Hypothalamus (tissue), 51 donors: Measurements from ENCODE around the gene ARG2.
A peak's percentile ranks its signal among the peaks of the same experiment; 100 is the strongest.

Experiments used
- DNase-seq, 51 donors: peaks; one replicate each; lab custom pipeline; 2025; lab: John Stamatoyannopoulos, UW

Gene ARG2

DNA sequence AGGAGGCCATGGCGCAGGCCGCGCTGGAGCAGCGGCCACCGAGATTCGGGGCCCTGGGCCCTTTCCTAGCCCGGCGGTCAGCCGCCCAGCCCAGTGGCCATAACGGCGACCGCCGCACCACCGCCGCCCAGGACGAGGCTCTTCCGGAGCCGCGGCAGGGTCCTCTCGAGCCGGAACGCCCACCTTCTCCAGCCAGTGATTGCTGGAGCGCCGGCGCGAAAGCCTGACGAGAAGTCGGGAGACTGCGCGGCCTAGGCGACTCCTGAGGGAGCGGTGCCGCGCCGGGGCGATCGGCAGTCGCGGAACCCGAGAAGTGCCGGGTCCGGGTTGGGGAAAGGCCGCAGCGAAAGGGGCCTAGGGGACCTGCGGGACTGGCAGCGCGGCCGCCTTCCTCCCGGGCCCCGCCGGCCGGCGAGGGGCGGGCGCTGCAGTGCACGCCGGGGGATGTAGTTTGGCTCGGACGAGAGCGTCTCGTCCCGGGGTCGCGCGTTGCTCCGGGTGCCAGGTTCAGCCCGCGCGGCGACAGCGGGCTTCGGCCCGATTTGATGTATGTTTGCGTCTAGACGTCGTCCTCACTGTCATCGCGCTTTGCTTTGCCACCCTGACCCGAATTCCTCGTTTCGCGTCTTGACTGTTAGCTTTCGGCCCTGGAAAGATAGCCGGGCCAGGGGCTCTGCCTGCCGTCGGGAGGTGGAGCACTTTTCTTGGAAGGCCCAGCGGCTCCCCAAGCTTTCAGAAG lies 54.9 kb downstream of the ARG2 start, which contains the start of gene VTI1B:
Gene VTI1B, minus strand, starts transcription at position 153 of the 739 bp plus-strand sequence. Its CDS starts 143 bp downstream, at position 10.
- peak; percentile 32 to 98 (median 82) for DNase-seq

DNA sequence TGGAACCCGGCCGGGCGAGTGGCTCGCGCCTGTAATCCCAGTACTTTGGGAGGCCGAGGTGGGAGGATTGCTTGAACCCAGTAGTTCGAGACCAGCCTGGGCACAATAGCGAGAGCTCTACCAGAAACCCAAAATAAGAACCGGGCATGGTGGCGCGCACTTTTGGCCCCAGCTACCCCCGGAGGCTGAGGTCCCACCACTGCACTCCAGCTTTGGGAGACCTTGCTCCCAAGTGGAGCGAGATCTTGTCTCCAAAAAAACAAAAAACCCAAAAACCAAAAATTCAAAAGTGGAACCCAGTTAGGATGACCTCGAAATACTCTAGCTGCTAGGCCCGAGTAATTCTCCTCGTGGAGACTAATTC lies 55.5 kb downstream of the ARG2 start:
- DNase-seq = no peak

DNA sequence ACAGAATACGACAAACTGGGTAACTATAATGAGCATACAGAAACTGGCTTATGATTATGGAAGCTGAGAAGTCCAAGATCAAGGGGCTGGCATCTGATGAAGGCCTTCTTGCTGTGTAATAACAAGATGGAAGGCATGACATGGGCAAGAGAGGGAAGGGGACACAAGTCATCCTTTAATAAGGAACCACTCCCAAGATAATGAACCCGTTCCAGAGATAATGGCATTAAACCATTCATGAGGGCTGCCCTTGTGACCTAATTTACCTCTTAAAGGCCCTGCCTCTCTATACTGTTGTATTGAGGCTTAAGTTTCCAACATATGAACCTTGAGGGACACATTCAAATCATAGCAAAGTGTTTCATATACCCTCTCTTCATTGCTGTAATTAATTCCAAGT lies 59.3 kb downstream of the ARG2 start:
- no peak for DNase-seq

GRCh38 chr14:67680121-67680602 lies 60.4 kb downstream of the ARG2 start:
- no peak for DNase-seq

GRCh38 chr14:67680941-67681340 lies 61.2 kb downstream of the ARG2 start:
- no peak for DNase-seq

DNA sequence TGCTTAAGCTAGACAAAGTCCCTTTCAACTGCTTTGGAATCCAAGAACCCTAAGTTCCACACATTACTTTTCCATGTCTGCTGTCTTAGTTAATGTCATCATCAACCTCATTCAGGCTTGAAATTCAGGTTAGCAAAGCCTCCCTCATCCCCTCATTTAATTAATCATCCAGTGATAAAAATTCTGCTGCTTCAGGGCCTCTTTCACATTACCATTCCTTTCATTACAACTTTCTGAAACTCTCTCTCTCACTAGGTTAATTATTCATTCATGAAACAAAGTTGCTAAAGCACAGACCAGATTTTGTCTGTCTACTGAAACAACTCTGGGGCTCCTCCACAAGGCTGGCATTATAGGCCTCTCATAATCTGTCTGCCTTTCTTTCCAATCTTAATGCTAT lies 64.1 kb downstream of the ARG2 start:
- DNase-seq = no peak

GRCh38 chr14:67690011-67690410 lies 70.3 kb downstream of the ARG2 start:
- DNase-seq = no peak

DNA sequence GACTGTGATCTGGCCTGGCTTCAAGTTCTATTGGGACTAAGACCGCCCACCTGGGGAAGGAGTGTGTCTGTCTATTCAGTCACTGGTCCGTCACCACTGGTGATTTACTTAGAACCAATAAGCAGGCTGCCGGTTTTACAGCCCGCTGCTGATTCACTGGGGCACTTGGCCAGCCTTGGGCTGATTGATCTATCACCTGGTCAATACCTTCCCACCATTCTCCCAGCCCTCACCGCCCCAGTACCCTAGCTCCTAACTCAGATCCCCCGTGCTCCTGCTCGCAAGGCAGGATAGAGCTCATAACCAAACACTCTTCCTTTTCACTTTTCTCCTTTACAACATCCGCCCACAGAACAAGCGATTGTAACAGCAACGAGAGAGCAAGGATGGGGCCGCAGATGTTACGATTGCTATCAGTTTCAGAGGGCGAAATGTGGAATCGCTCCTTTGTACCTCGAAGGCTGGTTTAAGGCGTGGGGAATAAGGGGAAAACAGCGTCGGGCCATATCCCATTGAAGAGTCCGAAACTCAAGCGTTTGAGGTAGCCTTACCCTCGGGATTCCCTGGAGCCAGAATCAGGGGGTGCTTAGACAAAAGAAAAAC lies 75.2 kb downstream of the ARG2 start:
- peak in 40 of 51 donors; percentile 7 to 85 (median 47) for DNase-seq

- DNase-seq = peak in 50 of 51 donors; percentile 9 to 92 (median 78)
Observed at GRCh38 chr14:67695394-67695949, 75.8 kb downstream of the ARG2 start, which contains the start of gene RDH11. TSS of gene RDH11 (minus strand) at chr14:67695764. CDS start at chr14:67695703, 61 bp downstream.

GRCh38 chr14:67697006-67697405 lies 77.3 kb downstream of the ARG2 start:
- DNase-seq = no peak

DNA sequence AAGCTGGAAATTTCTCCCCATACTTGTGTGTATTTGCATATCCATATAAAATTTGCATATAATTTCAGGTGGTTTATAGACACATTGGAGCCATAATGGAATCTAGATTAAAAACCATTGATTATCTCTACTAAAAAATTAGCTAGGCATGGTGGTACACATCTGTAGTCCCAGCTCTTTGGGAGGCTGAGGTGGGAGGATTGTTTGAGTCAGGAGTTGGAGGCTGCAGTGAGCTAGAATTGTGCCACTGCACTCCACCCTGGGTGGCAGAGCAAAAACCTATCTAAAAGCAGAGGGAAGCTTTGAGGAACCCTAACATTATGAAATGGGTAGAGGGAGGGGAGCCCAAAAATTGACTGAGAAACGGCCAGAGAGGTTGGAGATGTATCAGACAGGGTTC lies 78.5 kb downstream of the ARG2 start:
- no peak for DNase-seq
